ENCODE measurements around the gene PACSIN2. TPM values are rescaled to one million over a fixed set of nuclear protein-coding genes. Genes with fewer than 3 reads are reported as not detected.
"Not testable (repeated sequence)": the region's sequence is repeated elsewhere in the genome, so short reads cannot be mapped to it uniquely, and the experiment has no call there.

The PACSIN2 gene
- total and polyA plus RNA-seq, 10 of the 15 experiments (the other 5 are each of a cell fraction or from before 2014, with no cell fraction given) = 0.93 to 78.7 (median 46.8) TPM

DNA sequence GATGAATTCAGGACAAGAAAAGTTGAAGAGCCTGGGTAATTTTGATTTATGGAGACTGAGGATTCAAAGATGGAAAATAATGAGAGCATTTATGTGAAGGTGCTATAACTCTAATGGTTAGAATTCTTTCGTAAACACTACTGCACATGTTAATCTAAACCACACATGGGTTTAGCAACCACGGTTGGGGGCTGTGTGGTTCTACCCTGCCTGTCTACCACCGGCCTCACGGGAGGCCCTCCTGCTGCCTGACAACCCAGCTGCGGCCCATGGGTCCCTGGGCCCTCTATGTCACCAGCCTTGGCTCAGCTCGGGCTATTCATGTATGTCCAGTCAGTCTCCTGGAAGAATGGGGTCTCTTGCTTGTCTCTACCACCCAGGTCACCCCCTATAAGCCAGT, 89.4 kb downstream of the PACSIN2 start (continued):
- no peak for TF ChIP-seq WRNIP1 (IDR thresholded peaks at IDR 0.05; ENCODE audit: borderline replicate concordance, low read depth, low read length)
- 0 out of 2 replicates have a peak, but pooled peaks have one; percentile 17 for TF ChIP-seq RUNX3 (IDR thresholded peaks at IDR 0.05; ENCODE audit: low read length)

DNA sequence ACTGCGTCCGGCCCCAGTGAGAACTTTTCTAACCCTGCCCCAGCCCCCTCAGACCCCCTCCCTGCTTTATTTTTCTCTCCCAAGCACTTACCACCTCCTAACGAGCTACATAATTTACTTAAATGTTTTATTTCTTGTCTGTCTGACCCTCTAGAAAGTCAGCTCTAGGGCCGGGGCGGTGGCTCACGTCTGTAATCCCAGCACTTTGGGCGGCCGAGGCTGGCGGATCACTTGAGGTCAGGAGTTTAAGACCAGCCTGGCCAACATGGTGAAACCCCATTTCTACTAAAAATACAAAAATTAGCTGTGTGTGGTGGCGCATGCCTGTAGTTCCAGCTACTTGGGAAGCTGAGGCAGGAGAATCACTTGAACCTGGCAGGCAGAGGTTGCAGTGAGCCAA, 89.9 kb downstream of the PACSIN2 start:
- FAIRE-seq; BruUV-seq (replicated peaks); H3K36me3 ChIP-seq (ENCODE audit: control insufficient read depth in 2 of 2, insufficient read depth in 2 of 2, low read length in 1 of 2); ATAC-seq; intact Hi-C loops (cut with micrococcal nuclease; ENCODE audit: unreplicated experiment); H4K20me1 ChIP-seq (ENCODE audit: control insufficient read depth, insufficient read depth); H3K9ac ChIP-seq (ENCODE audit: control insufficient read depth, insufficient read depth, low read length); H2AFZ ChIP-seq (ENCODE audit: control insufficient read depth, low read depth, low read length); H3K27me3 ChIP-seq (replicated peaks in 1 of 2; ENCODE audit: control insufficient read depth in 2 of 2, insufficient read depth in 2 of 2, low read length in 1 of 2); H3K9me3 ChIP-seq (replicated peaks; ENCODE audit: control insufficient read depth, insufficient read depth, low read length); DNase-seq (ENCODE audit: low read depth, low spot score); H3K27ac ChIP-seq (ENCODE audit: control insufficient read depth, insufficient read depth); H3K4me2 ChIP-seq (ENCODE audit: control insufficient read depth, insufficient read depth); H3K4me3 ChIP-seq: not testable (repeated sequence)
- Histone ChIP-seq H3K4me1 (ENCODE audit: control insufficient read depth, insufficient read depth, low read length) (peaks cover 41% of the 10 kb centered on the region), H3K79me2 (ENCODE audit: control insufficient read depth, insufficient read depth, low read length) (peaks cover 77% of the 10 kb centered on the region)
- POLR2A ChIA-PET = interaction anchor here (0.6 to 1.2 kb wide), 3 partner anchors 9 to 32 kb away, joined by 3 to 5 read pairs (median 3); no protein-coding TSS in a partner anchor
- SMC1A ChIA-PET (ENCODE audit: uncharacterized antibody, unreplicated experiment) = interaction anchor here (0.6 to 3.0 kb wide), 6 partner anchors 30 to 161 kb away, joined by 3 to 15 read pairs (median 4); no protein-coding TSS in a partner anchor
- CTCF ChIA-PET = interaction anchor here (0.6 to 2.1 kb wide), 6 partner anchors 10 to 275 kb away, joined by 3 to 6 read pairs (median 4); no protein-coding TSS in a partner anchor
- RAD21 ChIA-PET (ENCODE audit: unreplicated experiment) = interaction anchor here (1.6 to 3.0 kb wide), 2 partner anchors 30 to 36 kb away, joined by 6 to 16 read pairs; no protein-coding TSS in a partner anchor
- 98% methylated on average over 10 of the region's 10 CpGs for WGBS (ENCODE audit: insufficient coverage, insufficient replicate concordance, low lambda C conversion rate, missing lambda C conversion rate)
- in situ Hi-C loops (cut with MboI) = loop anchor here (10.0 kb wide), 1 partner anchor 1110 kb away; no protein-coding TSS in a partner anchor

DNA sequence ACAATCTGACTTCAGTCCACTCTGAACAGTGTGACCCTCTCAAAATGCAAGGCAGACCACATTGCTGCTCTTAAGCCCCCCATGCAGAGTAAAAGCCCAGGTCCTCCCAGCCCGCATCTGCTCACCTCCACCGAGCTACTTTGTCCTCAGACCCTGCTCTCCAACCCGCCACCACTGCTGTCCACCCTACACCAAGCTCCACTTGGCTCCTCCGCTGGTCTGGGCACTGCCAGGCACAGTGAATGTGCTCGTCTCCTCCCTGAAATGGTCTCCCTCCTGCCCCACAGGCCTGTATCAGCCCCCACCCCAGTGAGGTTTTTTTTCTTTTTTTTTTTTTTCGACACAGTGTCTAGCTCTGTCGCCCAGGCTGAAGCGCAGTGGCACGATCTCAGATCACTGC, 90.5 kb downstream of the PACSIN2 start:
- POLR2A ChIA-PET = interaction anchor here (0.8 to 1.1 kb wide), 2 partner anchors 10 to 11 kb away, joined by 3 read pairs; no protein-coding TSS in a partner anchor
- Histone ChIP-seq H3K9ac (ENCODE audit: control insufficient read depth, insufficient read depth, low read length) (no peak overlapping the region), H3K79me2 (ENCODE audit: control insufficient read depth, insufficient read depth, low read length) (peaks cover 72% of the 10 kb centered on the region), H3K27ac (ENCODE audit: control insufficient read depth, insufficient read depth) (no peak overlapping the region), H3K9me3 (replicated peaks; ENCODE audit: control insufficient read depth, insufficient read depth, low read length) (no peaks in the 10 kb centered on the region), H3K4me3 (no peak overlapping the region), H3K36me3 (ENCODE audit: control insufficient read depth in 2 of 2, insufficient read depth in 2 of 2, low read length in 1 of 2) (0 out of 4 replicates have a peak, but pooled peaks cover 0 to 5% of the 10 kb centered on the region in 2 experiments), H3K4me2 (ENCODE audit: control insufficient read depth, insufficient read depth) (no peak overlapping the region), H2AFZ (ENCODE audit: control insufficient read depth, low read depth, low read length) (no peak overlapping the region), H4K20me1 (ENCODE audit: control insufficient read depth, insufficient read depth) (no peaks in the 10 kb centered on the region), H3K27me3 (replicated peaks in 1 of 2; ENCODE audit: control insufficient read depth in 2 of 2, insufficient read depth in 2 of 2, low read length in 1 of 2) (no peaks in the 10 kb centered on the region), H3K4me1 (ENCODE audit: control insufficient read depth, insufficient read depth, low read length) (peaks cover 35% of the 10 kb centered on the region)
- no TSS peak for BruUV-seq (replicated peaks)
- RAD21 ChIA-PET (ENCODE audit: unreplicated experiment) = interaction anchor here (1.6 to 3.0 kb wide), 2 partner anchors 30 to 35 kb away, joined by 6 to 16 read pairs; no protein-coding TSS in a partner anchor
- CTCF ChIA-PET = interaction anchor here (1.1 to 2.1 kb wide), 2 partner anchors 11 to 109 kb away, joined by 3 to 6 read pairs; no protein-coding TSS in a partner anchor
- ATAC-seq (no peak), DNase-seq (ENCODE audit: low read depth, low spot score) (no peak), FAIRE-seq (no peak)
- intact Hi-C loops (cut with micrococcal nuclease; ENCODE audit: unreplicated experiment) (no loop called here), in situ Hi-C loops (cut with MboI) (loop anchor here (10.0 kb wide), 1 partner anchor 1110 kb away; no protein-coding TSS in a partner anchor)
- 100% methylated on average over 5 of the region's 9 CpGs for whole genome bisulfite sequencing (ENCODE audit: insufficient coverage, insufficient replicate concordance, low lambda C conversion rate, missing lambda C conversion rate)
- TF ChIP-seq ZNF384 (IDR thresholded peaks at IDR 0.05; ENCODE audit: borderline replicate concordance, low read depth, low read length) = no peak
- TF ChIP-seq, protein P1, sequence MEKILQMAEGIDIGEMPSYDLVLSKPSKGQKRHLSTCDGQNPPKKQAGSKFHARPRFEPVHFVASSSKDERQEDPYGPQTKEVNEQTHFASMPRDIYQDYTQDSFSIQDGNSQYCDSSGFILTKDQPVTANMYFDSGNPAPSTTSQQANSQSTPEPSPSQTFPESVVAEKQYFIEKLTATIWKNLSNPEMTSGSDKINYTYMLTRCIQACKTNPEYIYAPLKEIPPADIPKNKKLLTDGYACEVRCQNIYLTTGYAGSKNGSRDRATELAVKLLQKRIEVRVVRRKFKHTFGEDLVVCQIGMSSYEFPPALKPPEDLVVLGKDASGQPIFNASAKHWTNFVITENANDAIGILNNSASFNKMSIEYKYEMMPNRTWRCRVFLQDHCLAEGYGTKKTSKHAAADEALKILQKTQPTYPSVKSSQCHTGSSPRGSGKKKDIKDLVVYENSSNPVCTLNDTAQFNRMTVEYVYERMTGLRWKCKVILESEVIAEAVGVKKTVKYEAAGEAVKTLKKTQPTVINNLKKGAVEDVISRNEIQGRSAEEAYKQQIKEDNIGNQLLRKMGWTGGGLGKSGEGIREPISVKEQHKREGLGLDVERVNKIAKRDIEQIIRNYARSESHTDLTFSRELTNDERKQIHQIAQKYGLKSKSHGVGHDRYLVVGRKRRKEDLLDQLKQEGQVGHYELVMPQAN (conservative IDR thresholded peaks at IDR 0.05) = no peak
- TF ChIP-seq ZNF274 (IDR thresholded peaks at IDR 0.05; ENCODE audit: insufficient read depth, insufficient read length) = no peak
- TF ChIP-seq RCOR1 (conservative IDR thresholded peaks at IDR 0.05; ENCODE audit: low read depth, low read length) = no peak
- no peak for TF ChIP-seq SIX5 (IDR thresholded peaks at IDR 0.05; ENCODE audit: low read depth, low read length, severe bottlenecking)
- no peak for TF ChIP-seq CEBPB (IDR thresholded peaks at IDR 0.05; ENCODE audit: borderline replicate concordance in 1 of 2, low read depth in 2 of 2, low read length in 2 of 2)
- TF ChIP-seq ZBED1 (IDR thresholded peaks at IDR 0.05; ENCODE audit: borderline replicate concordance) = no peak
- no peak for TF ChIP-seq POLR2AphosphoS2 (IDR thresholded peaks at IDR 0.05; ENCODE audit: low read depth, low read length)
- TF ChIP-seq CREM (IDR thresholded peaks at IDR 0.05; ENCODE audit: low read depth) = no peak
- SMC1A ChIA-PET (ENCODE audit: uncharacterized antibody, unreplicated experiment) = interaction anchor here (0.8 to 3.0 kb wide), 7 partner anchors 29 to 160 kb away, joined by 3 to 15 read pairs (median 5); partner anchors contain the start of gene PACSIN2

All from GM12878 (cell line).